B cell (primary cell): Measurements from ENCODE around the gene MRC2. TPM values are rescaled to one million over a fixed set of nuclear protein-coding genes. Genes with fewer than 3 reads are reported as not detected.

Experiments used
- ATAC-seq: fragments of 200-7000 bp; cut with Tn5 transposase; one replicate; pipeline ENCODE4 v1.10.0; 2021; ENCODE audit warnings: low read depth, mild to moderate bottlenecking, moderate number of reproducible peaks, moderate library complexity
- CTCF ChIA-PET: fragments of 350-600 bp; sonication (Branson Sonifier 250); formaldehyde crosslinking; loops from one replicate; lab custom pipeline; 2021; ENCODE audit warnings: antibody characterized with exemption, inconsistent platforms; lab: Charles Lee
- POLR2A ChIA-PET: fragments of 350-600 bp; sonication (Branson Sonifier 250); formaldehyde crosslinking; loops from one replicate; lab custom pipeline; 2021; ENCODE audit warnings: antibody characterized with exemption; lab: Charles Lee
- DNase-seq: peaks from one replicate; pipeline ENCODE4 v3.0.0; 2013
- H2AFZ ChIP-seq: 2 replicates; pipeline ENCODE4 v1.6.1; 2012; ENCODE audit warnings: mild to moderate bottlenecking, low read depth, low read length; ENCODE audit not compliant: insufficient read depth, poor library complexity, severe bottlenecking
- H3K27ac ChIP-seq, 2 donors: 1 replicate in 1 of 2; 2 replicates in 1 of 2; pipeline ENCODE4 v1.5.1; 2012 to 2013; ENCODE audit warnings: low read length in 2 of 2, mild to moderate bottlenecking in 2 of 2, moderate library complexity in 1 of 2
- H3K27me3 ChIP-seq, 4 experiments: fragments of 200-600 bp in 1 of 4; sonication (generic) in 1 of 4; replicated peaks in 1 of 4; 1 replicate in 2 of 4; 2 replicates in 2 of 4; pipeline versions ENCODE4 v1.6.1 to v1.7.0; 2013 to 2016; ENCODE audit warnings: low read length in 3 of 4, mild to moderate bottlenecking in 2 of 4, mixed read lengths in 1 of 4, moderate library complexity in 1 of 4; ENCODE audit not compliant: insufficient read depth in 4 of 4, control insufficient read depth in 3 of 4; ENCODE audit errors: control extremely low read depth in 1 of 4
- H3K36me3 ChIP-seq, 2 experiments: replicated peaks in 1 of 2; 1 replicate in 1 of 2; 2 replicates in 1 of 2; pipeline versions ENCODE4 v1.6.1 to v1.7.1; 2013; ENCODE audit warnings: low read length in 1 of 2; ENCODE audit not compliant: insufficient read depth in 2 of 2, control insufficient read depth in 1 of 2; ENCODE audit errors: control extremely low read depth in 1 of 2, extremely low read depth in 1 of 2
- H3K4me1 ChIP-seq, 2 donors: fragments of 200-600 bp in 1 of 2; sonication (generic) in 1 of 2; 1 replicate in 1 of 2; 2 replicates in 1 of 2; pipeline versions ENCODE4 v1.5.1 to v1.6.1; 2013 to 2017; ENCODE audit warnings: low read length in 2 of 2; ENCODE audit not compliant: control insufficient read depth in 2 of 2, insufficient read depth in 2 of 2
- H3K4me2 ChIP-seq: replicated peaks from 2 replicates; pipeline ENCODE3; 2012; ENCODE audit warnings: mild to moderate bottlenecking, low read depth, low read length; ENCODE audit not compliant: poor library complexity, severe bottlenecking
- H3K4me3 ChIP-seq, 5 experiments: fragments of 200-600 bp in 1 of 5; sonication (generic) in 1 of 5; 1 replicate in 3 of 5; 2 replicates in 2 of 5; pipeline versions ENCODE4 v1.5.1 to v1.7.0; 2011 to 2016; ENCODE audit warnings: low read length in 4 of 5, mild to moderate bottlenecking in 4 of 5, low read depth in 2 of 5, control low read depth in 1 of 5, moderate library complexity in 1 of 5; ENCODE audit not compliant: insufficient read depth in 1 of 5; ENCODE audit errors: control extremely low read depth in 1 of 5, extremely low read depth in 1 of 5
- H3K79me2 ChIP-seq: fragments of 200-600 bp; sonication (generic); one replicate; pipeline ENCODE4 v1.6.0; 2016; ENCODE audit warnings: low read length; ENCODE audit not compliant: control insufficient read depth, insufficient read depth
- H3K9ac ChIP-seq: fragments of 200-600 bp; sonication (generic); 2 replicates; pipeline ENCODE4 v1.6.1; 2017; ENCODE audit warnings: mild to moderate bottlenecking, low read length, moderate library complexity
- H3K9me3 ChIP-seq, 3 donors: one replicate each; pipeline versions ENCODE4 v1.6.1 to v1.7.1; 2013; ENCODE audit warnings: low read length in 2 of 3; ENCODE audit not compliant: control insufficient read depth in 2 of 3, insufficient read depth in 1 of 3; ENCODE audit errors: control extremely low read depth in 1 of 3
- H4K20me1 ChIP-seq: 2 replicates; pipeline ENCODE4 v1.6.0; 2012; ENCODE audit warnings: mild to moderate bottlenecking, low read length; ENCODE audit not compliant: insufficient read depth, control insufficient read depth, poor library complexity, severe bottlenecking
- H3K27ac Mint-ChIP-seq: one replicate; pipeline ENCODE4 v1.8.0; 2021; ENCODE audit warnings: mixed read lengths
- H3K27me3 Mint-ChIP-seq: one replicate; pipeline ENCODE4 v1.8.0; 2021; ENCODE audit warnings: mixed read lengths
- H3K4me1 Mint-ChIP-seq: one replicate; pipeline ENCODE4 v1.8.0; 2021; ENCODE audit warnings: mixed read lengths
- H3K4me3 Mint-ChIP-seq: one replicate; pipeline ENCODE4 v1.8.0; 2021; ENCODE audit warnings: mixed read lengths
- H3K9me3 Mint-ChIP-seq: one replicate; pipeline ENCODE4 v1.8.0; 2022; ENCODE audit warnings: mixed read lengths; ENCODE audit not compliant: insufficient read depth
- EZH2 ChIP-seq: IDR thresholded peaks from 2 replicates; pipeline ENCODE4 v1.6.1; 2012; ENCODE audit warnings: borderline replicate concordance, low read depth, mild to moderate bottlenecking, moderate library complexity, low read length; ENCODE audit not compliant: insufficient read depth, poor library complexity, severe bottlenecking
- WGBS: methylation state at CpG from one replicate; pipeline ENCODE4 v1.1.5; 2013; ENCODE audit warnings: missing lambda C conversion rate; ENCODE audit not compliant: insufficient coverage; 5-methylcytosine and 5-hydroxymethylcytosine counted together
- intact Hi-C: fragments of 100-400 bp; cut with micrococcal nuclease; formaldehyde crosslinking; loops from one replicate; pipeline ENCODE4 v1.10.0; 2022
- polyA plus RNA-seq: library from polyadenylated mRNA; depleted of rRNA; stranded (reverse); fragments of >200 nt; gene quantifications from 2 replicates; pipeline ENCODE4 v1.2.3, GENCODE V29; 2012
- total RNA-seq, 2 donors: library from RNA; stranded (reverse); fragments of 120-200 nt in 1 of 2; gene quantifications; 1 replicate in 1 of 2; 2 replicates in 1 of 2; pipeline versions ENCODE4 v1.2.3 to v1.2.4, GENCODE V29; 2013 to 2022
- TF ChIP-seq, protein P1 (sequence below): fragments of 200-600 bp; IDR thresholded peaks from one replicate; pipeline ENCODE4 v1.8.0; 2022; ENCODE audit warnings: antibody characterized with exemption, mild to moderate bottlenecking

The MRC2 gene
- total and polyA plus RNA-seq, 2 donors (not counting 1 experiment from before 2014, with no cell fraction given): 0.09 to 0.34 TPM

DNA sequence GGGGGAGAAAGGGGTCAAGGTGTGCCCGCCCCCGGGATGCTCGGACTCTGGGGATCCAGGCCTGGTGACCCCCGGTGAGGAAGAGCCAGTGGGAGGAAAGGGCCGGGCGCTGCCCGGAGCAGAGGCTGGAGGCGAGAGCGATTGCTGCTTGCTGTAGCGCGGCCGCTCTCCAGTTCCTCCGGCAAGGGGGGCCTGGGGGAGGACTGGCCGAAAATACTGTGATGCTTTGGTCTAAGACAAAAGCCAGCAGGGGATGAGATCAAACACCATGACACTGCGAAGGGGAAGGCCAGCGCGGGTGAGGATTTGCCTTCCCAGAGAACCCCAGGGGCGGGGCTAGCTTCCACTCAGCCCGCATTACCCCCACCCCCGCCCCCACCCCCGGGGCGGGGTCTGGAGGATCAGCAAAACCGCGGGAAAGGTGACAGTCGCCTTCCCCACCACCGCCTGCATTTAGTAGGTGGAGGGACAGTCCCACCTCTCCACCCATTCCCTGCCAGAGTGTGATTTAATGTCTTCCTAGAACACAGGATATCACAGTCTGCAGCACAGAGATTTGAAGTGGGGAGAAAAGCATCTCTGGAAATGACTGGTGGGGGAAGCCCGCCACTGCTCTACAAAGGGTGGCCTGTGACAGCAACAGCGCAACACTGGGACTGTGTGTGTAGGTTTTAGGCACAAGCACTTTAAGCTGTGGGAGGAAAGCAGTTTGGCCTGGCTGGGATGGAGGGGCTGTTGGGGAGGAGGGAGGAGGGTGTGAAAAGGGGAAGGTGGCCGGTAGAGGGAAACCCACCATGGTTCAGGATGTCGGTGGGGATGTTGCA, 25.7 kb downstream of the MRC2 start:
- peaks cover 0 to 3% (median 0%) of the 10 kb centered on the region in 3 donors for H3K9me3 ChIP-seq
- H3K4me2 ChIP-seq: peak overlapping the region; percentile 100
- peaks cover 0 to 2% (median under 1%) of the 10 kb centered on the region in 4 experiments for H3K27me3 ChIP-seq
- under 1% methylated on average over 22 of the region's 30 CpGs for WGBS
- Mint-ChIP-seq H3K4me3 (peak overlapping the region; percentile 92), H3K27ac (peak overlapping the region; percentile 39), H3K4me1 (peaks cover 23% of the 10 kb centered on the region), H3K9me3 (no peaks in the 10 kb centered on the region), H3K27me3 (no peaks in the 10 kb centered on the region)
- TF ChIP-seq EZH2: no peak
- TF ChIP-seq, protein P1, sequence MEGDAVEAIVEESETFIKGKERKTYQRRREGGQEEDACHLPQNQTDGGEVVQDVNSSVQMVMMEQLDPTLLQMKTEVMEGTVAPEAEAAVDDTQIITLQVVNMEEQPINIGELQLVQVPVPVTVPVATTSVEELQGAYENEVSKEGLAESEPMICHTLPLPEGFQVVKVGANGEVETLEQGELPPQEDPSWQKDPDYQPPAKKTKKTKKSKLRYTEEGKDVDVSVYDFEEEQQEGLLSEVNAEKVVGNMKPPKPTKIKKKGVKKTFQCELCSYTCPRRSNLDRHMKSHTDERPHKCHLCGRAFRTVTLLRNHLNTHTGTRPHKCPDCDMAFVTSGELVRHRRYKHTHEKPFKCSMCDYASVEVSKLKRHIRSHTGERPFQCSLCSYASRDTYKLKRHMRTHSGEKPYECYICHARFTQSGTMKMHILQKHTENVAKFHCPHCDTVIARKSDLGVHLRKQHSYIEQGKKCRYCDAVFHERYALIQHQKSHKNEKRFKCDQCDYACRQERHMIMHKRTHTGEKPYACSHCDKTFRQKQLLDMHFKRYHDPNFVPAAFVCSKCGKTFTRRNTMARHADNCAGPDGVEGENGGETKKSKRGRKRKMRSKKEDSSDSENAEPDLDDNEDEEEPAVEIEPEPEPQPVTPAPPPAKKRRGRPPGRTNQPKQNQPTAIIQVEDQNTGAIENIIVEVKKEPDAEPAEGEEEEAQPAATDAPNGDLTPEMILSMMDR: no peak
- ChIA-PET POLR2A (no interaction called here), CTCF (no interaction called here)
- no peaks in the 10 kb centered on the region for H4K20me1 ChIP-seq
- no peaks in the 10 kb centered on the region for H3K79me2 ChIP-seq
- H3K36me3 ChIP-seq: no peaks in the 10 kb centered on the region
- peak overlapping the region in 4 of 5 experiments; percentile 54 to 86 (median 64) for H3K4me3 ChIP-seq
- peaks cover 14 to 22% of the 10 kb centered on the region in 2 donors for H3K4me1 ChIP-seq
- H2AFZ ChIP-seq: peak overlapping the region; percentile 76
- peak; percentile 54 for ATAC-seq
- peak overlapping the region in 1 of 2 donors; percentile 51 for H3K27ac ChIP-seq
- intact Hi-C loops: no loop called here
- peak overlapping the region; percentile 81 for H3K9ac ChIP-seq
- peak; percentile 47 for DNase-seq
